ENCODE data around the gene MLANA. TPM values are rescaled to one million over a fixed set of nuclear protein-coding genes. Genes with fewer than 3 reads are reported as not detected.

The MLANA gene
- total and polyA plus RNA-seq, 2 experiments from 2014 or later: not detected

- Histone ChIP-seq H3K27ac (no peak overlapping the region), H3K36me3 (replicated peaks; ENCODE audit: insufficient read depth, low read depth) (no peaks in the 10 kb centered on the region), H3K9me3 (ENCODE audit: low read depth) (no peaks in the 10 kb centered on the region), H3K4me3 (no peak overlapping the region), H2AFZ (no peak overlapping the region), H3K4me2 (no peak overlapping the region), H3K79me2 (no peaks in the 10 kb centered on the region), H4K20me1 (ENCODE audit: insufficient read depth, poor library complexity, severe bottlenecking) (no peaks in the 10 kb centered on the region), H3K27me3 (no peaks in the 10 kb centered on the region), H3K9me2 (replicated peaks; ENCODE audit: insufficient read depth) (no peaks in the 10 kb centered on the region), H3K4me1 (ENCODE audit: insufficient read depth) (no peaks in the 10 kb centered on the region)
- DNase-seq (ENCODE audit: low spot score): no peak
- TF ChIP-seq EZH2phosphoT487 (IDR thresholded peaks at IDR 0.05; ENCODE audit: low read depth, severe bottlenecking, unreplicated experiment): no peak
- no peak for TF ChIP-seq EZH2 (IDR thresholded peaks at IDR 0.05; ENCODE audit: borderline replicate concordance)
- WGBS (ENCODE audit: low lambda C conversion rate, missing lambda C conversion rate): 90% methylated on average over 1 of the region's 1 CpG
Measured at GRCh38 chr9:5910413-5911057, 19.8 kb downstream of the MLANA start.

GRCh38 chr9:5915438-5915837 lies 24.7 kb downstream of the MLANA start:
- no peaks in the 10 kb centered on the region for H3K4me1 ChIP-seq (ENCODE audit: insufficient read depth)
- 97% methylated on average over 4 of the region's 4 CpGs for WGBS (ENCODE audit: low lambda C conversion rate, missing lambda C conversion rate)
- H3K27ac ChIP-seq: no peak overlapping the region
- H2AFZ ChIP-seq: no peak overlapping the region
- no peaks in the 10 kb centered on the region for H3K27me3 ChIP-seq
- TF ChIP-seq, protein P1, sequence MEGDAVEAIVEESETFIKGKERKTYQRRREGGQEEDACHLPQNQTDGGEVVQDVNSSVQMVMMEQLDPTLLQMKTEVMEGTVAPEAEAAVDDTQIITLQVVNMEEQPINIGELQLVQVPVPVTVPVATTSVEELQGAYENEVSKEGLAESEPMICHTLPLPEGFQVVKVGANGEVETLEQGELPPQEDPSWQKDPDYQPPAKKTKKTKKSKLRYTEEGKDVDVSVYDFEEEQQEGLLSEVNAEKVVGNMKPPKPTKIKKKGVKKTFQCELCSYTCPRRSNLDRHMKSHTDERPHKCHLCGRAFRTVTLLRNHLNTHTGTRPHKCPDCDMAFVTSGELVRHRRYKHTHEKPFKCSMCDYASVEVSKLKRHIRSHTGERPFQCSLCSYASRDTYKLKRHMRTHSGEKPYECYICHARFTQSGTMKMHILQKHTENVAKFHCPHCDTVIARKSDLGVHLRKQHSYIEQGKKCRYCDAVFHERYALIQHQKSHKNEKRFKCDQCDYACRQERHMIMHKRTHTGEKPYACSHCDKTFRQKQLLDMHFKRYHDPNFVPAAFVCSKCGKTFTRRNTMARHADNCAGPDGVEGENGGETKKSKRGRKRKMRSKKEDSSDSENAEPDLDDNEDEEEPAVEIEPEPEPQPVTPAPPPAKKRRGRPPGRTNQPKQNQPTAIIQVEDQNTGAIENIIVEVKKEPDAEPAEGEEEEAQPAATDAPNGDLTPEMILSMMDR (IDR thresholded peaks at IDR 0.05; ENCODE audit: poor library complexity): no peak
- TF ChIP-seq EZH2phosphoT487 (IDR thresholded peaks at IDR 0.05; ENCODE audit: low read depth, severe bottlenecking, unreplicated experiment): no peak
- TF ChIP-seq EZH2 (IDR thresholded peaks at IDR 0.05; ENCODE audit: borderline replicate concordance): no peak
- no peak overlapping the region for H3K4me2 ChIP-seq
- no peaks in the 10 kb centered on the region for H3K9me2 ChIP-seq (replicated peaks; ENCODE audit: insufficient read depth)
- no peaks in the 10 kb centered on the region for H4K20me1 ChIP-seq (ENCODE audit: insufficient read depth, poor library complexity, severe bottlenecking)
- H3K4me3 ChIP-seq: no peak overlapping the region
- no peaks in the 10 kb centered on the region for H3K79me2 ChIP-seq
- H3K9me3 ChIP-seq (ENCODE audit: low read depth): no peaks in the 10 kb centered on the region
- no peak for DNase-seq (ENCODE audit: low spot score)
- H3K36me3 ChIP-seq (replicated peaks; ENCODE audit: insufficient read depth, low read depth): no peaks in the 10 kb centered on the region

GRCh38 chr9:5917273-5917672 lies 26.6 kb downstream of the MLANA start:
- H3K4me2 ChIP-seq: no peak overlapping the region
- no peak overlapping the region for H2AFZ ChIP-seq
- no peaks in the 10 kb centered on the region for H3K9me3 ChIP-seq (ENCODE audit: low read depth)
- H3K4me1 ChIP-seq (ENCODE audit: insufficient read depth): no peaks in the 10 kb centered on the region
- H4K20me1 ChIP-seq (ENCODE audit: insufficient read depth, poor library complexity, severe bottlenecking): no peaks in the 10 kb centered on the region
- peaks cover 6% of the 10 kb centered on the region for H3K36me3 ChIP-seq (replicated peaks; ENCODE audit: insufficient read depth, low read depth)
- H3K4me3 ChIP-seq: no peak overlapping the region
- no peak overlapping the region for H3K27ac ChIP-seq
- WGBS (ENCODE audit: low lambda C conversion rate, missing lambda C conversion rate): 98% methylated on average over 4 of the region's 4 CpGs
- TF ChIP-seq EZH2 (IDR thresholded peaks at IDR 0.05; ENCODE audit: borderline replicate concordance) (no peak), EZH2phosphoT487 (IDR thresholded peaks at IDR 0.05; ENCODE audit: low read depth, severe bottlenecking, unreplicated experiment) (no peak)
- TF ChIP-seq, protein P1 (IDR thresholded peaks at IDR 0.05; ENCODE audit: poor library complexity): no peak
- no peak for DNase-seq (ENCODE audit: low spot score)
- no peaks in the 10 kb centered on the region for H3K27me3 ChIP-seq
- no peaks in the 10 kb centered on the region for H3K79me2 ChIP-seq
- H3K9me2 ChIP-seq (replicated peaks; ENCODE audit: insufficient read depth): no peaks in the 10 kb centered on the region

- no peak overlapping the region for H2AFZ ChIP-seq
- 64% methylated on average over 3 of the region's 3 CpGs for WGBS (ENCODE audit: low lambda C conversion rate, missing lambda C conversion rate)
- H3K79me2 ChIP-seq: no peaks in the 10 kb centered on the region
- no peaks in the 10 kb centered on the region for H3K9me2 ChIP-seq (replicated peaks; ENCODE audit: insufficient read depth)
- H3K4me3 ChIP-seq: no peak overlapping the region
- H3K4me2 ChIP-seq: no peak overlapping the region
- H3K27ac ChIP-seq: no peak overlapping the region
- TF ChIP-seq, protein P1 (IDR thresholded peaks at IDR 0.05; ENCODE audit: poor library complexity): no peak
- H4K20me1 ChIP-seq (ENCODE audit: insufficient read depth, poor library complexity, severe bottlenecking): no peaks in the 10 kb centered on the region
- H3K9me3 ChIP-seq (ENCODE audit: low read depth): no peaks in the 10 kb centered on the region
- peaks cover 6% of the 10 kb centered on the region for H3K36me3 ChIP-seq (replicated peaks; ENCODE audit: insufficient read depth, low read depth)
- no peak for DNase-seq (ENCODE audit: low spot score)
- no peaks in the 10 kb centered on the region for H3K4me1 ChIP-seq (ENCODE audit: insufficient read depth)
- no peaks in the 10 kb centered on the region for H3K27me3 ChIP-seq
Measured at GRCh38 chr9:5917888-5918287, 27.2 kb downstream of the MLANA start.
